Trophoblast cell (in vitro differentiated cells and primary cell): ENCODE results near the gene SPINK14.

Source experiments
- DNase-seq, 2 donors: peaks; one replicate each; pipeline ENCODE4 v3.0.0-alpha.2; 2016
- H2AFZ ChIP-seq: 2 replicates; pipeline ENCODE4 v1.6.1; 2013; ENCODE audit warnings: low read length, moderate library complexity, mild to moderate bottlenecking; ENCODE audit not compliant: insufficient read depth, poor library complexity
- H2AK5ac ChIP-seq: 2 replicates; pipeline ENCODE4 v1.6.1; 2013; ENCODE audit warnings: mild to moderate bottlenecking, low read length
- H2BK120ac ChIP-seq: 2 replicates; pipeline ENCODE4 v1.6.1; 2013; ENCODE audit warnings: low read length, mild to moderate bottlenecking, moderate library complexity; ENCODE audit not compliant: insufficient read depth, poor library complexity
- H2BK12ac ChIP-seq: 2 replicates; pipeline ENCODE4 v1.6.1; 2013; ENCODE audit warnings: mild to moderate bottlenecking, low read length, moderate library complexity
- H2BK5ac ChIP-seq: 2 replicates; pipeline ENCODE4 v1.6.1; 2013; ENCODE audit warnings: low read length, low read depth, moderate library complexity, mild to moderate bottlenecking; ENCODE audit not compliant: poor library complexity
- H3K14ac ChIP-seq: 2 replicates; pipeline ENCODE4 v1.6.1; 2013; ENCODE audit warnings: mild to moderate bottlenecking, low read length
- H3K18ac ChIP-seq: 2 replicates; pipeline ENCODE4 v1.6.1; 2013; ENCODE audit warnings: mild to moderate bottlenecking, low read length
- H3K23ac ChIP-seq: 2 replicates; pipeline ENCODE4 v1.6.1; 2013; ENCODE audit warnings: low read length
- H3K27ac ChIP-seq: 2 replicates; pipeline ENCODE4 v1.5.1; 2013; ENCODE audit warnings: low read depth, mild to moderate bottlenecking, inconsistent platforms, low read length, moderate library complexity
- H3K27me3 ChIP-seq: 2 replicates; pipeline ENCODE4 v1.6.1; 2013; ENCODE audit warnings: inconsistent platforms, mild to moderate bottlenecking, low read length, moderate library complexity; ENCODE audit not compliant: insufficient read depth
- H3K36me3 ChIP-seq, 2 experiments: 1 replicate in 1 of 2; 2 replicates in 1 of 2; pipeline ENCODE4 v1.6.1; 2013; ENCODE audit warnings: low read length in 2 of 2, mild to moderate bottlenecking in 2 of 2, moderate library complexity in 1 of 2; ENCODE audit not compliant: insufficient read depth in 2 of 2, control insufficient read depth in 1 of 2
- H3K4ac ChIP-seq: 2 replicates; pipeline ENCODE4 v1.6.1; 2013; ENCODE audit warnings: low read depth, mild to moderate bottlenecking, low read length, moderate library complexity
- H3K4me1 ChIP-seq, 2 experiments: 1 replicate in 1 of 2; 2 replicates in 1 of 2; pipeline ENCODE4 v1.6.1; 2013; ENCODE audit warnings: low read length in 2 of 2, mild to moderate bottlenecking in 2 of 2, moderate library complexity in 1 of 2; ENCODE audit not compliant: insufficient read depth in 2 of 2, control insufficient read depth in 1 of 2
- H3K4me2 ChIP-seq: 2 replicates; pipeline ENCODE4 v1.6.1; 2013; ENCODE audit warnings: inconsistent platforms, mild to moderate bottlenecking, low read length, moderate library complexity
- H3K4me3 ChIP-seq: 2 replicates; pipeline ENCODE4 v1.5.1; 2013; ENCODE audit warnings: mild to moderate bottlenecking, low read depth, low read length, inconsistent platforms
- H3K79me1 ChIP-seq: one replicate; pipeline ENCODE4 v1.6.1; 2013; ENCODE audit warnings: low read length
- H3K79me2 ChIP-seq: 2 replicates; pipeline ENCODE4 v1.6.1; 2013; ENCODE audit warnings: low read length, mild to moderate bottlenecking; ENCODE audit not compliant: control insufficient read depth, insufficient read depth, poor library complexity
- H3K9ac ChIP-seq: 2 replicates; pipeline ENCODE4 v1.6.1; 2013; ENCODE audit warnings: mild to moderate bottlenecking, low read length
- H3K9me3 ChIP-seq: 2 replicates; pipeline ENCODE4 v1.6.1; 2013; ENCODE audit warnings: low read depth, mild to moderate bottlenecking, control low read depth, inconsistent platforms, low read length; ENCODE audit not compliant: insufficient read depth
- H4K12ac ChIP-seq: 2 replicates; pipeline ENCODE4 v1.6.1; 2013; ENCODE audit warnings: low read depth, mild to moderate bottlenecking, low read length, moderate library complexity
- H4K8ac ChIP-seq: 2 replicates; pipeline ENCODE4 v1.6.1; 2013; ENCODE audit warnings: low read depth, mild to moderate bottlenecking, low read length, moderate library complexity
- H4K91ac ChIP-seq: one replicate; pipeline ENCODE4 v1.6.1; 2013; ENCODE audit warnings: low read depth, mild to moderate bottlenecking, low read length, moderate library complexity
- WGBS: extraction: QIAGEN DNeasy Blood & Tissue Kit; methylation state at CpG from one replicate; pipeline ENCODE4 v1.1.7; 2013; ENCODE audit warnings: missing lambda C conversion rate; ENCODE audit not compliant: insufficient read length, insufficient coverage; ENCODE audit errors: extremely low coverage; 5-methylcytosine and 5-hydroxymethylcytosine counted together

SPINK14 gene

GRCh38 chr5:148205044-148205806, 36.9 kb downstream of the SPINK14 start:
- Histone ChIP-seq H2BK120ac (no peak overlapping the region), H2BK5ac (no peak overlapping the region), H2AFZ (no peak overlapping the region), H3K23ac (no peak overlapping the region), H3K4ac (no peak overlapping the region), H2AK5ac (no peak overlapping the region), H2BK12ac (no peak overlapping the region), H4K12ac (no peak overlapping the region), H3K4me2 (no peak overlapping the region), H3K36me3 (no peaks in the 10 kb centered on the region), H4K91ac (no peak overlapping the region), H3K18ac (no peak overlapping the region), H3K79me2 (no peaks in the 10 kb centered on the region), H3K27me3 (no peaks in the 10 kb centered on the region), H3K4me3 (no peak overlapping the region), H4K8ac (no peak overlapping the region), H3K27ac (no peak overlapping the region), H3K79me1 (no peaks in the 10 kb centered on the region), H3K14ac (no peak overlapping the region), H3K4me1 (no peaks in the 10 kb centered on the region), H3K9me3 (no peaks in the 10 kb centered on the region), H3K9ac (no peak overlapping the region)
- DNase-seq = no peak
- no CpG with 5 or more reads among the region's 4 CpGs for WGBS

- Histone ChIP-seq H3K4ac (no peak overlapping the region), H3K36me3 (no peaks in the 10 kb centered on the region), H3K4me2 (no peak overlapping the region), H3K4me1 (no peaks in the 10 kb centered on the region), H3K27me3 (no peaks in the 10 kb centered on the region), H3K9ac (no peak overlapping the region), H4K12ac (no peak overlapping the region), H3K9me3 (no peaks in the 10 kb centered on the region), H2BK12ac (no peak overlapping the region), H3K4me3 (no peak overlapping the region), H3K79me1 (no peaks in the 10 kb centered on the region), H4K8ac (no peak overlapping the region), H3K23ac (no peak overlapping the region), H2AFZ (no peak overlapping the region), H3K14ac (no peak overlapping the region), H3K27ac (no peak overlapping the region), H2BK5ac (no peak overlapping the region), H3K18ac (no peak overlapping the region), H3K79me2 (no peaks in the 10 kb centered on the region), H4K91ac (no peak overlapping the region), H2AK5ac (no peak overlapping the region), H2BK120ac (no peak overlapping the region)
- no CpG with 5 or more reads among the region's 1 CpG for WGBS
- no peak for DNase-seq
These were observed 37.5 kb downstream of the SPINK14 start for GRCh38 chr5:148205865-148206264.

- no peak overlapping the region for H3K4me2 ChIP-seq
- no peak overlapping the region for H2BK5ac ChIP-seq
- DNase-seq = no peak
- no peaks in the 10 kb centered on the region for H3K79me1 ChIP-seq
- H4K91ac ChIP-seq = no peak overlapping the region
- H3K14ac ChIP-seq = no peak overlapping the region
- H3K18ac ChIP-seq = no peak overlapping the region
- H2BK120ac ChIP-seq = no peak overlapping the region
- no peak overlapping the region for H3K23ac ChIP-seq
- no CpG with 5 or more reads among the region's 1 CpG for WGBS
- H3K27me3 ChIP-seq = no peaks in the 10 kb centered on the region
- H3K27ac ChIP-seq = no peak overlapping the region
- H3K4me3 ChIP-seq = no peak overlapping the region
- H3K4me1 ChIP-seq = no peaks in the 10 kb centered on the region
- H3K79me2 ChIP-seq = no peaks in the 10 kb centered on the region
- no peak overlapping the region for H4K12ac ChIP-seq
- H3K9me3 ChIP-seq = no peaks in the 10 kb centered on the region
- H2AFZ ChIP-seq = no peak overlapping the region
- H3K9ac ChIP-seq = no peak overlapping the region
- no peak overlapping the region for H3K4ac ChIP-seq
- no peak overlapping the region for H2BK12ac ChIP-seq
- H4K8ac ChIP-seq = no peak overlapping the region
- no peak overlapping the region for H2AK5ac ChIP-seq
- H3K36me3 ChIP-seq = no peaks in the 10 kb centered on the region
These were observed 38.3 kb downstream of the SPINK14 start for GRCh38 chr5:148206620-148207019.

- Histone ChIP-seq H2BK120ac (no peak overlapping the region), H3K36me3 (no peaks in the 10 kb centered on the region), H4K91ac (no peak overlapping the region), H3K27me3 (no peaks in the 10 kb centered on the region), H3K4me1 (no peaks in the 10 kb centered on the region), H3K27ac (no peak overlapping the region), H4K8ac (no peak overlapping the region), H2AK5ac (no peak overlapping the region), H2AFZ (no peak overlapping the region), H3K18ac (no peak overlapping the region), H3K4me2 (no peak overlapping the region), H4K12ac (no peak overlapping the region), H2BK5ac (no peak overlapping the region), H3K23ac (no peak overlapping the region), H3K9me3 (no peaks in the 10 kb centered on the region), H3K14ac (no peak overlapping the region), H3K79me2 (no peaks in the 10 kb centered on the region), H3K4me3 (no peak overlapping the region), H3K79me1 (no peaks in the 10 kb centered on the region), H2BK12ac (no peak overlapping the region), H3K9ac (no peak overlapping the region), H3K4ac (no peak overlapping the region)
- DNase-seq = peak in 1 of 2 donors; percentile 16
These were observed 39.9 kb downstream of the SPINK14 start for GRCh38 chr5:148208226-148208625.
